Activated CD8-positive, alpha-beta T cell treated with anti-CD3 and anti-CD28 coated beads for 36 hours (primary cell): ENCODE measurements around the gene TP53RK. TPM values are rescaled to one million over a fixed set of nuclear protein-coding genes. Genes with fewer than 3 reads are reported as not detected.

ENCODE experiments used
- ATAC-seq: fragments of 200-7000 bp; cut with Tn5 transposase; one replicate; pipeline ENCODE4 v1.10.0; 2021; ENCODE audit warnings: mild to moderate bottlenecking, moderate library complexity
- CTCF ChIA-PET: fragments of 350-600 bp; sonication (Branson Sonifier 250); formaldehyde crosslinking; loops from one replicate; lab custom pipeline; 2021; ENCODE audit warnings: antibody characterized with exemption; lab: Charles Lee
- POLR2A ChIA-PET: fragments of 350-600 bp; sonication (Branson Sonifier 250); formaldehyde crosslinking; loops from one replicate; lab custom pipeline; 2021; ENCODE audit warnings: antibody characterized with exemption; lab: Charles Lee
- DNase-seq: peaks from one replicate; pipeline ENCODE4 v3.0.0-alpha.2; 2020
- H3K27ac Mint-ChIP-seq: one replicate; pipeline ENCODE4 v1.8.0; 2021; ENCODE audit warnings: mild to moderate bottlenecking, mixed read lengths
- H3K27me3 Mint-ChIP-seq: one replicate; pipeline ENCODE4 v1.8.0; 2021; ENCODE audit warnings: mixed read lengths
- H3K36me3 Mint-ChIP-seq: one replicate; pipeline ENCODE4 v1.8.0; 2021; ENCODE audit warnings: low read depth, mixed read lengths
- H3K4me1 Mint-ChIP-seq: one replicate; pipeline ENCODE4 v1.8.0; 2021; ENCODE audit warnings: low read depth, mixed read lengths
- H3K4me3 Mint-ChIP-seq: one replicate; pipeline ENCODE4 v1.8.0; 2021; ENCODE audit warnings: mild to moderate bottlenecking, moderate library complexity, mixed read lengths
- H3K9me3 Mint-ChIP-seq: one replicate; pipeline ENCODE4 v1.8.0; 2021; ENCODE audit warnings: mixed read lengths
- CTCF ChIP-seq: fragments of 200-600 bp; IDR thresholded peaks from one replicate; pipeline ENCODE4 v1.8.0; 2022; ENCODE audit warnings: antibody characterized with exemption, mild to moderate bottlenecking
- intact Hi-C: fragments of 100-400 bp; cut with micrococcal nuclease; formaldehyde crosslinking; loops from one replicate; pipeline ENCODE4 v1.10.0; 2022
- total RNA-seq, 2 experiments: library from RNA; stranded (reverse); gene quantifications; one replicate each; pipeline ENCODE4 v1.2.3, GENCODE V29; 2021

TP53RK gene
- total RNA-seq, 2 experiments from 2014 or later, result 12.2 to 13.6 TPM

- ATAC-seq (no peak), DNase-seq (no peak)
- H3K4me1 Mint-ChIP-seq, result no peaks in the 10 kb centered on the region
- intact Hi-C loops, result no loop called here
- POLR2A ChIA-PET, result no interaction called here
- TF ChIP-seq CTCF, result no peak
- H3K27me3 Mint-ChIP-seq, result peaks cover 23% of the 10 kb centered on the region
- H3K36me3 Mint-ChIP-seq, result no peaks in the 10 kb centered on the region
- no peak overlapping the region for H3K4me3 Mint-ChIP-seq
- CTCF ChIA-PET, result interaction anchor here (1.0 to 1.6 kb wide), 2 partner anchors 8 to 16 kb away, joined by 3 to 5 read pairs; no protein-coding TSS in a partner anchor
- no peak overlapping the region for H3K27ac Mint-ChIP-seq
- no peaks in the 10 kb centered on the region for H3K9me3 Mint-ChIP-seq
Observed at GRCh38 chr20:46702447-46703203, 13.4 kb upstream of the TP53RK start.

DNA sequence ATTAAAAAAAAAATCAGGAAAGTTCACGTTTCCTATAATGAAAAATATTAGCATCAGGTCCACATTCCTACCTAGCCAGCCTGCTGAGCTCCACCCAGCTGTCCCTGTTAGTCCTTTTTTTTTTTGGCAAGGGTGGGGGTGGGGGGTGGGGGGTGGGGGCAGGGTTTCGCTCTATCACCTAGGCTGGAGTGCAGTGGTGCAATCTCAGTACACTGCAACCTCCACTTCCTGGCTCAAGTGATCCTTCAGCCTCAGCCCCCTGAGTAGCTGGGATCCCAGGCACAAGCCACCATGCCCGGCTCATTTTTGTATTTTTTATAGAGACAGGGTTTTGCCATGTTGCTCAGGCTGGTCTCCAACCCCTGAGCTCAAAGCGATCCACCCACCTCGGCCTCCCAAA, 12.7 kb upstream of the TP53RK start:
- Mint-ChIP-seq H3K4me3 (no peak overlapping the region), H3K27me3 (peaks cover 22% of the 10 kb centered on the region), H3K36me3 (no peaks in the 10 kb centered on the region), H3K4me1 (no peaks in the 10 kb centered on the region), H3K9me3 (no peaks in the 10 kb centered on the region), H3K27ac (no peak overlapping the region)
- ATAC-seq (no peak), DNase-seq (no peak)
- POLR2A ChIA-PET, result no interaction called here
- intact Hi-C loops, result no loop called here
- CTCF ChIA-PET, result interaction anchor here (1.6 kb wide), 1 partner anchor 15 kb away, joined by 5 read pairs; no protein-coding TSS in a partner anchor
- TF ChIP-seq CTCF, result no peak

DNA sequence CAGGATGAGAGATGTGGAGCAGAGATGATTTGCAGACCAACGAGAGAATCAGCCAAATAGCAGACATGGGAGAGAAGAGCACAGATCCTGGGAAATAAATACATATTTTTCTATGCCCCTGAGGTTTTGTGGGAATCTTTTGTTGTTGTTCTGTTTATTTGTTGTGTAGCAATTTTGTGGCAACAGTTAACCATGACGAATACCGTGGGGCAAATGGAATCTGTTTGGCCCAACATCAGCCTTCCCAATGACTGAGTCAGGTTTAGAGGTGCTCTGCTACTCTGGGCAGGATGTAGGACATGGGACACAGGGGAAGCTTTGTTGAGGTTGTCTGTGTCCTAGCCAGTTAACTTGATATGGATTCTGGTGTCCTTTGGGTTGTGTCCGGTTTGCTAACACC, 12.3 kb upstream of the TP53RK start:
- TF ChIP-seq CTCF, result no peak
- H3K36me3 Mint-ChIP-seq, result no peaks in the 10 kb centered on the region
- ChIA-PET POLR2A (interaction anchor here (1.4 kb wide), 1 partner anchor 16 kb away, joined by 3 read pairs; no protein-coding TSS in a partner anchor), CTCF (no interaction called here)
- H3K4me1 Mint-ChIP-seq, result no peaks in the 10 kb centered on the region
- no peak for DNase-seq
- no peaks in the 10 kb centered on the region for H3K9me3 Mint-ChIP-seq
- intact Hi-C loops, result no loop called here
- H3K27me3 Mint-ChIP-seq, result peaks cover 20% of the 10 kb centered on the region
- H3K4me3 Mint-ChIP-seq, result no peak overlapping the region
- no peak overlapping the region for H3K27ac Mint-ChIP-seq
- ATAC-seq, result no peak

DNA sequence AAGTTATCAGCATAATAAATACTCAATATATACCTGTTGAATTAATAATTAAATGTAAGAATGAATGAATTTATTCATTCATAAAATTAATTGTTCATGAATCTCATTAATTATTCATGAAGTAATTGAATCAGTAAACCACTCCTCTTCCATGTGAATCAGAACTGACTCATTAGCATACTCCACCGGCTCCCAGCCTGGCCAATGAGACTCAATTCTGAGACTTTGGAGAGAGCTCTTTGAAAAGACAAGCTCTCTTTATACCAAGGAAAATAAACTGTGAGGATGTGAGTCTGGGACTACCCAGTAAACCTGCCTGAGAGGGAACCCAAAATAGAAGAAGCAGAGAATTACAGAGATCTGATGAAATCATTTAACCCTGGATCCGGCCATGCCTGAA, 11.8 kb upstream of the TP53RK start:
- POLR2A ChIA-PET, result interaction anchor here (1.4 kb wide), 1 partner anchor 17 kb away, joined by 3 read pairs; no protein-coding TSS in a partner anchor
- Mint-ChIP-seq H3K27me3 (peaks cover 19% of the 10 kb centered on the region), H3K4me3 (no peak overlapping the region)

More for the DNA sequence above, 11.8 kb upstream of the TP53RK start:
- no peak for ATAC-seq
- DNase-seq, result no peak
- Mint-ChIP-seq H3K27ac (no peak overlapping the region), H3K9me3 (no peaks in the 10 kb centered on the region), H3K4me1 (no peaks in the 10 kb centered on the region), H3K36me3 (no peaks in the 10 kb centered on the region)
- no peak for TF ChIP-seq CTCF
- CTCF ChIA-PET, result interaction anchor here (1.2 kb wide), 1 partner anchor 21 kb away, joined by 3 read pairs; no protein-coding TSS in a partner anchor
- intact Hi-C loops, result no loop called here
